HepG2 (cell line): ENCODE data around the gene VMO1. TPM values are rescaled to one million over a fixed set of nuclear protein-coding genes. Genes with fewer than 3 reads are reported as not detected.
A peak's percentile ranks its signal among the peaks of the same experiment; 100 is the strongest.

Source experiments
- ATAC-seq: fragments of 200-7000 bp; cut with Tn5 transposase; 3 replicates; pipeline ENCODE4 v1.9.1; 2020; ENCODE audit warnings: mild to moderate bottlenecking, moderate library complexity
- BruUV-seq: library from RNA; stranded (reverse); fragments of 400-500 nt; replicated peaks from 2 replicates; lab custom pipeline; 2021; lab: Mats Ljungman, UMichigan
- CTCF ChIA-PET: fragments of 300-600 bp; formaldehyde crosslinking; extraction: SDS; loops from one replicate; lab custom pipeline; 2021; ENCODE audit warnings: low total read pairs, inconsistent platforms, low intra/inter-chr PET ratio; lab: Yijun Ruan, JAX
- POLR2A ChIA-PET: fragments of 350-600 bp; sonication (Branson Sonifier 250); formaldehyde crosslinking; loops from one replicate; lab custom pipeline; 2020; ENCODE audit warnings: antibody characterized with exemption, inconsistent platforms; lab: Yijun Ruan, JAX
- DNase-seq: peaks from one replicate; pipeline ENCODE4 v3.0.0-alpha.2; 2015; ENCODE audit warnings: low spot score
- FAIRE-seq: peaks from 3 replicates; lab custom pipeline; 2011; peaks lifted over from hg19 to GRCh38; lab: Jason Lieb, UNC
- H2AFZ ChIP-seq: one replicate; pipeline ENCODE4 v1.6.1; 2011; ENCODE audit warnings: low read length, inconsistent platforms
- H3K27ac ChIP-seq: fragments of 300-600 bp; 3 replicates; pipeline ENCODE4 v1.8.0; 2011; ENCODE audit warnings: mixed run types, mild to moderate bottlenecking, mixed read lengths, low read length, inconsistent platforms; ENCODE audit not compliant: insufficient read depth; ENCODE audit errors: extremely low read length
- H3K27me3 ChIP-seq, 2 experiments: fragments of 200-600 bp in 1 of 2; 2 replicates in 1 of 2; 3 replicates in 1 of 2; pipeline versions ENCODE4 v1.6.0 to v1.8.0; 2011; ENCODE audit warnings: low read length in 2 of 2, mild to moderate bottlenecking in 2 of 2, moderate library complexity in 2 of 2, inconsistent platforms in 1 of 2; ENCODE audit not compliant: insufficient read depth in 2 of 2, control insufficient read depth in 1 of 2
- H3K36me3 ChIP-seq, 2 experiments: fragments of 200-600 bp in 1 of 2; replicated peaks in 1 of 2; 2 replicates in 1 of 2; 3 replicates in 1 of 2; pipeline versions ENCODE4 v1.5.1 to v1.8.0; 2011; ENCODE audit warnings: low read length in 2 of 2, inconsistent platforms in 1 of 2; ENCODE audit not compliant: insufficient read depth in 2 of 2, control insufficient read depth in 1 of 2
- H3K4me1 ChIP-seq: 2 replicates; pipeline ENCODE4 v1.5.1; 2012; ENCODE audit warnings: low read length, inconsistent platforms; ENCODE audit not compliant: insufficient read depth
- H3K4me2 ChIP-seq: 2 replicates; pipeline ENCODE4 v1.6.0; 2011; ENCODE audit warnings: low read depth, low read length, inconsistent platforms
- H3K4me3 ChIP-seq, 3 experiments: fragments of 200-600 bp in 1 of 3; sonication (generic), shearing (Covaris generic) in 1 of 3; replicated peaks in 1 of 3; 2 replicates each; pipeline ENCODE4 v1.5.1; 2011 to 2016; ENCODE audit warnings: low read length in 3 of 3, inconsistent platforms in 2 of 3, low read depth in 2 of 3, mild to moderate bottlenecking in 2 of 3, control low read depth in 1 of 3, mixed read lengths in 1 of 3; ENCODE audit not compliant: insufficient read depth in 1 of 3
- H3K79me2 ChIP-seq: one replicate; pipeline ENCODE4 v1.6.1; 2011; ENCODE audit warnings: low read length, inconsistent platforms; ENCODE audit not compliant: insufficient read depth
- H3K9ac ChIP-seq: 2 replicates; pipeline ENCODE4 v1.6.0; 2011; ENCODE audit warnings: mild to moderate bottlenecking, low read depth, low read length, inconsistent platforms; ENCODE audit not compliant: insufficient read depth
- H3K9me3 ChIP-seq: 2 replicates; pipeline ENCODE4 v1.5.1; 2012; ENCODE audit warnings: mild to moderate bottlenecking, low read length
- H4K20me1 ChIP-seq: 2 replicates; pipeline ENCODE4 v1.6.0; 2011; ENCODE audit warnings: inconsistent platforms, mild to moderate bottlenecking, low read length, moderate library complexity; ENCODE audit not compliant: insufficient read depth
- CERS6 ChIP-seq: sonication (generic); formaldehyde crosslinking; IDR thresholded peaks from 2 replicates; pipeline ENCODE4 v1.5.0; 2020; ENCODE audit warnings: missing genetic modification reagents
- DNMT1 ChIP-seq: sonication (generic); formaldehyde crosslinking; IDR thresholded peaks from 2 replicates; pipeline ENCODE4 v1.5.1; 2020; ENCODE audit warnings: mild to moderate bottlenecking, missing genetic modification reagents
- GABPB1 ChIP-seq: IDR thresholded peaks from 2 replicates; pipeline ENCODE4 v1.6.1; 2016; ENCODE audit warnings: mild to moderate bottlenecking, missing genetic modification reagents, moderate library complexity, missing compliant biosample characterization
- HES4 ChIP-seq: sonication (generic); formaldehyde crosslinking; IDR thresholded peaks from 2 replicates; pipeline ENCODE4 v1.9.0; 2021; ENCODE audit warnings: mild to moderate bottlenecking, missing genetic modification reagents, borderline replicate concordance
- KLF12 ChIP-seq: sonication (generic); formaldehyde crosslinking; IDR thresholded peaks from 2 replicates; pipeline ENCODE4 v1.4.0; 2020; ENCODE audit warnings: missing genetic modification reagents, borderline replicate concordance
- MAX ChIP-seq: IDR thresholded peaks from 2 replicates; pipeline ENCODE4 v1.6.1; 2012; ENCODE audit warnings: inconsistent platforms
- MYC ChIP-seq: sonication (generic); formaldehyde crosslinking; IDR thresholded peaks from 2 replicates; pipeline ENCODE4 v1.9.0; 2021; ENCODE audit warnings: missing genetic modification reagents, borderline replicate concordance
- NFAT5 ChIP-seq: sonication (generic); formaldehyde crosslinking; IDR thresholded peaks from 2 replicates; pipeline ENCODE4 v1.4.0; 2020; ENCODE audit warnings: missing genetic modification reagents
- PAXIP1 ChIP-seq: sonication (generic); formaldehyde crosslinking; conservative IDR thresholded peaks from 2 replicates; pipeline ENCODE4 v1.4.0; 2020; ENCODE audit warnings: mild to moderate bottlenecking, missing genetic modification reagents, moderate library complexity
- ZNF230 ChIP-seq: sonication (generic); formaldehyde crosslinking; IDR thresholded peaks from 2 replicates; pipeline ENCODE4 v1.4.0; 2020; ENCODE audit warnings: mild to moderate bottlenecking, missing genetic modification reagents
- ZNF547 ChIP-seq: sonication (generic); formaldehyde crosslinking; IDR thresholded peaks from 2 replicates; pipeline ENCODE4 v1.5.1; 2020; ENCODE audit warnings: mild to moderate bottlenecking, missing genetic modification reagents
- ZNF607 ChIP-seq: sonication (generic); formaldehyde crosslinking; IDR thresholded peaks from 2 replicates; pipeline ENCODE4 v1.5.1; 2020; ENCODE audit warnings: missing genetic modification reagents, mild to moderate bottlenecking, borderline replicate concordance
- WGBS: methylation state at CpG from one replicate; pipeline ENCODE4 v1.1.6; 2017; ENCODE audit warnings: low lambda C conversion rate; 5-methylcytosine and 5-hydroxymethylcytosine counted together
- in situ Hi-C: cut with HindIII; loops from 2 replicates; pipeline ENCODE4 v1.10.0; 2017; ENCODE audit warnings: low pct_unique_long_range_greater_than_20kb; ENCODE audit not compliant: extremely low pct_ligation_motif_present
- intact Hi-C: fragments of 100-400 bp; cut with micrococcal nuclease; formaldehyde crosslinking; loops from one replicate; pipeline ENCODE4 v1.10.0; 2022; ENCODE audit not compliant: unreplicated experiment
- polyA plus RNA-seq, 8 experiments: library from polyadenylated mRNA; depleted of rRNA in 3 of 8; stranded (reverse) in 7 of 8; unstranded in 1 of 8; fragments of >200 nt; fragmentation: Illumina TruSeq in 4 of 8; extraction: Trizol in 4 of 8; gene quantifications; 2 replicates each; pipeline versions ENCODE4 v1.2.1 to v1.2.3, GENCODE V29; 2011 to 2016; ENCODE audit warnings: low read depth in 4 of 8, missing spikeins in 1 of 8, mixed read lengths in 1 of 8; ENCODE audit not compliant: insufficient read depth in 1 of 8
- total RNA-seq, 5 experiments: library from RNA; depleted of rRNA; stranded (reverse); fragments of >200 nt; fragmentation: Illumina TruSeq; extraction: Trizol; gene quantifications; 2 replicates each; pipeline ENCODE4 v1.2.3, GENCODE V29; 2016; ENCODE audit warnings: low read depth in 1 of 5

Gene VMO1
- total and polyA plus RNA-seq, 2 of the 13 experiments (the other 11 are each of a cell fraction or from before 2014, with no cell fraction given) = not detected

GRCh38 chr17:4833178-4833940 lies 47.2 kb upstream of the VMO1 start, which contains the start of gene MINK1:
Gene MINK1, plus strand, starts transcription at chr17:4833340. Its CDS starts 244 bp downstream, at chr17:4833584.
- WGBS = 2% methylated on average over 18 of the region's 91 CpGs
- H3K4me2 ChIP-seq = peak within 1 kb of the TSS; percentile 97
- intact Hi-C loops (loop anchor here (10.0 kb wide), 1 partner anchor 51 kb away; no protein-coding TSS in a partner anchor), in situ Hi-C loops (no loop called here)
- no peaks in the 10 kb centered on the region for H3K27me3 ChIP-seq
- no TSS peak for BruUV-seq
- DNase-seq (peak; percentile 84), ATAC-seq (peak; percentile 78), FAIRE-seq (no peak)
- H3K9me3 ChIP-seq = no peaks in the 10 kb centered on the region
- H2AFZ ChIP-seq = no peak within 1 kb of the TSS
- ChIA-PET CTCF (no interaction called here), POLR2A (interaction anchor here (0.6 to 3.8 kb wide), 12 partner anchors 14 to 125 kb away, joined by 3 to 31 read pairs (median 4); partner anchors contain the start of genes ARRB2, CXCL16, GLTPD2 and PLD2)
- peaks cover 2 to 6% of the 10 kb centered on the region in 2 experiments; a peak in 2 of 5 replicates for H3K36me3 ChIP-seq
- H3K9ac ChIP-seq = peak within 1 kb of the TSS; percentile 78
- peaks cover 46% of the 10 kb centered on the region for H3K79me2 ChIP-seq
- peak within 1 kb of the TSS; percentile 75 for H3K27ac ChIP-seq
- H3K4me1 ChIP-seq = peaks cover 41% of the 10 kb centered on the region
- peaks cover 15% of the 10 kb centered on the region; the same call in 1 of the 2 replicates for H4K20me1 ChIP-seq
- H3K4me3 ChIP-seq = peak within 1 kb of the TSS; percentile 67 to 97 (median 85)
- peak; percentile 14; the same call in 1 of the 2 replicates for TF ChIP-seq PAXIP1 (CRISPR knock-in tag)
- TF ChIP-seq GABPB1 = peak; percentile 70; the same call in 1 of the 2 replicates
- TF ChIP-seq NFAT5 (CRISPR knock-in tag) = peak; percentile 41; the same call in 1 of the 2 replicates
- TF ChIP-seq CERS6 (CRISPR knock-in tag) = no peak
- TF ChIP-seq ZNF230 (CRISPR knock-in tag) = peak; percentile 75; the same call in 1 of the 2 replicates
- TF ChIP-seq MYC (CRISPR knock-in tag) = 0 out of 2 replicates have a peak, but pooled peaks have one; percentile 32
- 0 out of 2 replicates have a peak, but pooled peaks have one; percentile 22 for TF ChIP-seq DNMT1
- TF ChIP-seq ZNF547 (CRISPR knock-in tag) = peak; percentile 48; the same call in 1 of the 2 replicates
- TF ChIP-seq HES4 = 0 out of 2 replicates have a peak, but pooled peaks have one; percentile 16
- TF ChIP-seq ZNF607 (CRISPR knock-in tag) = peak; percentile 9; the same call in 1 of the 2 replicates
- TF ChIP-seq MAX = no peak
- peak; percentile 56; the same call in 1 of the 2 replicates for TF ChIP-seq KLF12 (CRISPR knock-in tag)
